Mesothelial cell of epicardium (in vitro differentiated cells): Measurements from ENCODE around the gene SLC8A1. TPM values are rescaled to one million over a fixed set of nuclear protein-coding genes. Genes with fewer than 3 reads are reported as not detected.

ENCODE experiments used
- DNase-seq, 2 experiments: peaks; one replicate each; pipeline ENCODE4 v3.0.0; 2021; ENCODE audit warnings: low spot score in 2 of 2; ENCODE audit not compliant: unreplicated experiment in 2 of 2
- H3K27ac Mint-ChIP-seq: 2 replicates; pipeline ENCODE4 v1.8.0; 2021; ENCODE audit warnings: mixed read lengths
- H3K27me3 Mint-ChIP-seq: 2 replicates; pipeline ENCODE4 v1.8.0; 2021; ENCODE audit warnings: low read depth, mixed read lengths
- H3K36me3 Mint-ChIP-seq: 2 replicates; pipeline ENCODE4 v1.8.0; 2021; ENCODE audit warnings: mixed read lengths
- H3K4me1 Mint-ChIP-seq: 2 replicates; pipeline ENCODE4 v1.8.0; 2021; ENCODE audit warnings: mixed read lengths
- H3K4me3 Mint-ChIP-seq: 2 replicates; pipeline ENCODE4 v1.8.0; 2021; ENCODE audit warnings: mild to moderate bottlenecking, moderate library complexity, mixed read lengths
- H3K9me3 Mint-ChIP-seq: 2 replicates; pipeline ENCODE4 v1.8.0; 2021; ENCODE audit warnings: mixed read lengths
- total RNA-seq: library from RNA; stranded (reverse); gene quantifications from 3 replicates; pipeline ENCODE4 v1.2.1, GENCODE V29; 2021
- TF ChIP-seq, protein P1 (sequence below): fragments of 200-600 bp; sonication (generic); IDR thresholded peaks from one replicate; pipeline ENCODE4 v1.5.0; 2021; ENCODE audit warnings: antibody characterized with exemption; ENCODE audit not compliant: unreplicated experiment

SLC8A1 gene
- total RNA-seq, 1 donor from 2014 or later: 29.6 TPM

DNA sequence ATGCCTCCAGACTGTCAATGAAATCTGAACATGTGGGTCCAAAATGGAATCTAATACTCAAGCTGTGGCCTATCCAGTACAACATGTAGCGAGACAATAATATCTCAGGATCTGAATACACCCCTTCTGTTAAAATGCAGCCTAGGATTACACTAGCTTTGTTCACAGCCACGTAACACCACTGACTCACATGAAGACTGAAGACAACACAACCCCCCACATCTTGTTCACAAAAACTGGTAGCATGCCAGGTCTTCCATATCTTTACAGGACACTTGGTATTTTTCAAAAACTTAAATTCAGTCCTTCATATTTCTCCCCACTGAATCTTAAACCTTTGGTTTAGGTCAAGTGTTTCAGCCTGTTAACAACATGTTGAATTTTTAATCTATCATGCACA, 84.2 kb downstream of the SLC8A1 start:
- Mint-ChIP-seq H3K4me3 (no peak overlapping the region), H3K9me3 (no peaks in the 10 kb centered on the region)

GRCh38 chr2:40367032-40367431, 84.9 kb downstream of the SLC8A1 start:
- Mint-ChIP-seq H3K9me3 (no peaks in the 10 kb centered on the region), H3K27me3 (no peaks in the 10 kb centered on the region), H3K36me3 (no peaks in the 10 kb centered on the region), H3K4me3 (no peak overlapping the region), H3K27ac (no peak overlapping the region), H3K4me1 (peaks cover 53% of the 10 kb centered on the region)
- TF ChIP-seq, protein P1, sequence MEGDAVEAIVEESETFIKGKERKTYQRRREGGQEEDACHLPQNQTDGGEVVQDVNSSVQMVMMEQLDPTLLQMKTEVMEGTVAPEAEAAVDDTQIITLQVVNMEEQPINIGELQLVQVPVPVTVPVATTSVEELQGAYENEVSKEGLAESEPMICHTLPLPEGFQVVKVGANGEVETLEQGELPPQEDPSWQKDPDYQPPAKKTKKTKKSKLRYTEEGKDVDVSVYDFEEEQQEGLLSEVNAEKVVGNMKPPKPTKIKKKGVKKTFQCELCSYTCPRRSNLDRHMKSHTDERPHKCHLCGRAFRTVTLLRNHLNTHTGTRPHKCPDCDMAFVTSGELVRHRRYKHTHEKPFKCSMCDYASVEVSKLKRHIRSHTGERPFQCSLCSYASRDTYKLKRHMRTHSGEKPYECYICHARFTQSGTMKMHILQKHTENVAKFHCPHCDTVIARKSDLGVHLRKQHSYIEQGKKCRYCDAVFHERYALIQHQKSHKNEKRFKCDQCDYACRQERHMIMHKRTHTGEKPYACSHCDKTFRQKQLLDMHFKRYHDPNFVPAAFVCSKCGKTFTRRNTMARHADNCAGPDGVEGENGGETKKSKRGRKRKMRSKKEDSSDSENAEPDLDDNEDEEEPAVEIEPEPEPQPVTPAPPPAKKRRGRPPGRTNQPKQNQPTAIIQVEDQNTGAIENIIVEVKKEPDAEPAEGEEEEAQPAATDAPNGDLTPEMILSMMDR: no peak
- no peak for DNase-seq

More for the DNA sequence above, 84.2 kb downstream of the SLC8A1 start:
- TF ChIP-seq, protein P1: no peak
- no peak for DNase-seq
- Mint-ChIP-seq H3K27ac (no peak overlapping the region), H3K36me3 (no peaks in the 10 kb centered on the region), H3K27me3 (no peaks in the 10 kb centered on the region), H3K4me1 (peaks cover 59% of the 10 kb centered on the region)

DNA sequence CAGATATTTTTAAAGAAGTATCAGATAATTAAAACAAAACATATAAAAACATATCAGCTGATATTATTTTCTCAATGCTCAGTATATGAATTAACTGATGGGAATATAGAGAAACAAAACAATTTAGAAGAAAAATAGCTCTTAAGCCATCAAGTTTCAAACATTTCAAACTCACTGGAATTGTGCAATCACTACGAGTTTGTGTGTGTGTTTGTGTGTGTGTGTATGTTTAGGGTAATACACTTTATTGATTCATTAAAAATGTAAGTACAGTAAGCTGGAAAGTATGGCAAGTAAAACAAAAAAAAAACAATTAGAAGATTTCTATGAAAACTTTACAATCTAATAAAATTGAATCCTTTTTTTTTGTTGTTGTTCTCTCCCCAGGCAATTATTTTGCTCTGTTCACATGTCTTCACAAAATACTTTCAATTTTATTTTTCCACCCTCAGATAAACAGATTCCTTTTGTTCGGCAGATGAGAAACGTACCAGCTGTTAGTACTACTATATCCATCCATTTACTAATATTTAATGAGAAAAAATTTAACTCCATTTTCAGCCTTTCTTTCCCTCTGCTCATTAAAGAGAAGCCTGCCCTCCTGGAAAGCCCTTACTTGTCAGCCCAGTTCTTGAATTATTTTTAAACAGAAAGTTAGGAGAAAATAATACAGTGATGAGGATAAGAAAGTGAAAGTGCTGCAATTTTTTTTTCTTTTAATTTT, 87.6 kb downstream of the SLC8A1 start:
- H3K36me3 Mint-ChIP-seq: no peaks in the 10 kb centered on the region
- H3K4me1 Mint-ChIP-seq: peaks cover 33% of the 10 kb centered on the region
- H3K27ac Mint-ChIP-seq: peak overlapping the region; percentile 77
- TF ChIP-seq, protein P1: no peak
- no peaks in the 10 kb centered on the region for H3K27me3 Mint-ChIP-seq
- DNase-seq: no peak
- H3K9me3 Mint-ChIP-seq: no peaks in the 10 kb centered on the region
- H3K4me3 Mint-ChIP-seq: peak overlapping the region; percentile 5

- H3K27ac Mint-ChIP-seq: peak overlapping the region; percentile 37
- DNase-seq: no peak
Observed at GRCh38 chr2:40363631-40364030, 88.3 kb downstream of the SLC8A1 start.

DNA sequence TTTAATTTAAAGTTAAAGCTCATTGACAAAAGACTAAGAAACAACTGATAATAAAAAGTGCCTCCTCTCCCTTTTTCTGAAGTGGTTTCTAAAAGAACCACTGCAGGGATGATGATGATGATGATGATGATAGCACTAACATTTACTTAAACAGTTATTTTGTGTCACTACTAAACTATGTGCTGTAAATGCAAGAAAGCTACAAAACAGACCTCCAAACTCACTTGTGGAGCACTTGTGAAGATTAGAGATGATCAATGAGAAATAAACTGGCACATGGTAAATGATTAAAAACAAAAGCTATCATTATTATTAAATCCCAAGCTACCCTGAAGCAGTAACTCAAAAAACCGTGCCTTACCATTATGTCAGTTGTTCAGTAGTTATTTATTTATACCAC, 88.7 kb downstream of the SLC8A1 start:
- peaks cover 31% of the 10 kb centered on the region for H3K4me1 Mint-ChIP-seq
- H3K4me3 Mint-ChIP-seq: no peak overlapping the region
- no peaks in the 10 kb centered on the region for H3K27me3 Mint-ChIP-seq
- no peaks in the 10 kb centered on the region for H3K36me3 Mint-ChIP-seq
- no peak for DNase-seq
- TF ChIP-seq, protein P1: no peak
- H3K9me3 Mint-ChIP-seq: no peaks in the 10 kb centered on the region
- no peak overlapping the region for H3K27ac Mint-ChIP-seq

More at GRCh38 chr2:40363631-40364030, 88.3 kb downstream of the SLC8A1 start:
- Mint-ChIP-seq H3K9me3 (no peaks in the 10 kb centered on the region), H3K36me3 (no peaks in the 10 kb centered on the region), H3K4me3 (no peak overlapping the region), H3K4me1 (peaks cover 31% of the 10 kb centered on the region), H3K27me3 (no peaks in the 10 kb centered on the region)
- TF ChIP-seq, protein P1: no peak
